ENCODE results near the gene THSD4.

GRCh38 chr15:71128939-71129562 is 13.8 kb downstream of the THSD4 start:
- TF ChIP-seq, protein P1, sequence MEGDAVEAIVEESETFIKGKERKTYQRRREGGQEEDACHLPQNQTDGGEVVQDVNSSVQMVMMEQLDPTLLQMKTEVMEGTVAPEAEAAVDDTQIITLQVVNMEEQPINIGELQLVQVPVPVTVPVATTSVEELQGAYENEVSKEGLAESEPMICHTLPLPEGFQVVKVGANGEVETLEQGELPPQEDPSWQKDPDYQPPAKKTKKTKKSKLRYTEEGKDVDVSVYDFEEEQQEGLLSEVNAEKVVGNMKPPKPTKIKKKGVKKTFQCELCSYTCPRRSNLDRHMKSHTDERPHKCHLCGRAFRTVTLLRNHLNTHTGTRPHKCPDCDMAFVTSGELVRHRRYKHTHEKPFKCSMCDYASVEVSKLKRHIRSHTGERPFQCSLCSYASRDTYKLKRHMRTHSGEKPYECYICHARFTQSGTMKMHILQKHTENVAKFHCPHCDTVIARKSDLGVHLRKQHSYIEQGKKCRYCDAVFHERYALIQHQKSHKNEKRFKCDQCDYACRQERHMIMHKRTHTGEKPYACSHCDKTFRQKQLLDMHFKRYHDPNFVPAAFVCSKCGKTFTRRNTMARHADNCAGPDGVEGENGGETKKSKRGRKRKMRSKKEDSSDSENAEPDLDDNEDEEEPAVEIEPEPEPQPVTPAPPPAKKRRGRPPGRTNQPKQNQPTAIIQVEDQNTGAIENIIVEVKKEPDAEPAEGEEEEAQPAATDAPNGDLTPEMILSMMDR (IDR thresholded peaks at IDR 0.05; ENCODE audit: poor library complexity, severe bottlenecking): no peak
- TF ChIP-seq EZH2 (IDR thresholded peaks at IDR 0.05; ENCODE audit: borderline replicate concordance, insufficient read depth, low read length, poor library complexity, severe bottlenecking) (no peak), RAD21 (conservative IDR thresholded peaks at IDR 0.05) (no peak), MXI1 (conservative IDR thresholded peaks at IDR 0.05; ENCODE audit: poor library complexity, severe bottlenecking) (no peak)

All from neural cell (in vitro differentiated cells).